HG03469 (cell line): ENCODE data around the gene IGFBP7.

ENCODE experiments used
- ATAC-seq: cut with Tn5 transposase; IDR thresholded peaks from one replicate; pipeline ENCODE4 v1.9.1; 2021; ENCODE audit warnings: mild to moderate bottlenecking, moderate library complexity, moderate number of reproducible peaks; ENCODE audit not compliant: unreplicated experiment

Gene IGFBP7

DNA sequence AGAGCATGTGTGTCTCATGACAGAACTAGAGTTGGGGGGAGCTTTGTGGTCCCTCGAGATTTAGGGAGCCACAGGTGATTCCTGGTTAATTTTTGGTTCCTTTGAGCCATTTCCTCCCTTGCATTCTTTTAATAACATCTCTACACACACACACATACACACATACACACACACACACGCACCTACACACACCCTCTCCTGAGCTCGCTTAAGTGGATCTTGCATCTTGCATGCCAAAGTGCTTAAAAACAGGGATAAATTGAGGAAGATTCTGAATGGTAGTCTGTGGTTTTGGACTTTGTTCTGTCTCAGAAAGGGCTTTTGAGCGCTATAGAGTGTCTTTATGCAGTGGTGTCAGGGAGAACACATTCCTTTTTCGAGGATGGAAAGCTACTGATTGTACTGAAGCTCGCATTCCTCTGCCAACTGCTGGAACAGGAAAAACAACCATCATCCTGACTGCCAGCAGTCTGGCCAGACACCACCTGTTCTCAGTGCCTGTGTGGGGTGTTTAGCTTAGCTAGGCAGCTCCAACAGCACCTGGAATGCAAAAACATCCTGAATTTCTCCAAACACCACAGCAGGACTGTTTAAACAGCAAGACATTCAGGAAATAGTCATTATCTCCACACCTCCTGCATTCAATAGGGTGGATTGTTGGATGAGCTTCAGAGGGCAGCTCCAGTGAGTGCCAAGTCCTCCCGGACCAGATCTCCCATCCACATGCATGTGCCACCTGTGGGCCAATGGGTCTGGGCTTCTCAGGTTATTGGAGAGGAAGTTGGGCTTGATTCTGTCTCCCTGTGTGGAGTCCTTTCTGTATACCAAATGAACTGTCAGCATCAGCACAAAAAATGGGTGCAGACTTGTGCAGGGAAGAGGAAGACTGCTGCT, 21.9 kb upstream of the IGFBP7 start:
- no peak for ATAC-seq

DNA sequence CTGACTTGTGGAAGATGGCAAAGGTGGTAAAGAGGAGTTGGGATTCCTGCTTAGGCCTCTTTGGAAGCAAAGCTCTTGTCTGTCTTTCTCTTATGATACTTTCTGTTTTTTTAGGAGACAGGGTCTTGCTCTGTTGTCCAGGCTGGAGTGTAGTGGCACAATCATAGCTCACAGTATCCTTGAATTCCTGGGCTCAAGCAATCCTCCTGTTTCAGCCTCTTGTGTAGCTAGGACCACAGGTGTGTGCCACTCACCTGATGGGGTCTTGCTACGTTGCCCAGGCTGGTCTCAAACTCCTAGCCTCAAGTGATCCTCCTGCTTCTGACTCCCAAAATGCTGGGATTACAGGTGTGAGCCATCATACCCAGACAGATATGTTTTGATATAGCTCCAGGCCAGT, 19.3 kb upstream of the IGFBP7 start:
- ATAC-seq, result no peak

DNA sequence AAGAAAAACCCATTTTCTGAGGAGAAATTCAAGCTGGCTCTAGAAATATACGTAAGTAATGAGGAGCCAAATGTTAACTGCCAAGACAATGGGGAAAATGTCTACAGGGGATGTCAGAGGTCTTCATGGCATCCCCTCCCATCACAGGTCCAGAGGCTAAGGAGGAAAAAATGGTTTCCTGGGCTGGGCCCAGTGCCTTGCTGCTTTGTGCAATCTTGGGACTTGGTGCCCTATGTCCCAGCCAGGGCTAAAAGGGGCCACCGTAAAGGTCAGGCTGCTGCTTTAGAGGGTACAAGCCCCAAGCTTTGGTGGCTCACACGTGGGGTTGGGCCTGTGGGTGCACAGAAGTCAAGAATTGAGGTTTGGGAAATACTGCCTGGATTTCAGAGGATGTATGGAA, 17.2 kb upstream of the IGFBP7 start:
- no peak for ATAC-seq

- no peak for ATAC-seq
Observed at GRCh38 chr4:57125996-57126395, 15.8 kb upstream of the IGFBP7 start.

DNA sequence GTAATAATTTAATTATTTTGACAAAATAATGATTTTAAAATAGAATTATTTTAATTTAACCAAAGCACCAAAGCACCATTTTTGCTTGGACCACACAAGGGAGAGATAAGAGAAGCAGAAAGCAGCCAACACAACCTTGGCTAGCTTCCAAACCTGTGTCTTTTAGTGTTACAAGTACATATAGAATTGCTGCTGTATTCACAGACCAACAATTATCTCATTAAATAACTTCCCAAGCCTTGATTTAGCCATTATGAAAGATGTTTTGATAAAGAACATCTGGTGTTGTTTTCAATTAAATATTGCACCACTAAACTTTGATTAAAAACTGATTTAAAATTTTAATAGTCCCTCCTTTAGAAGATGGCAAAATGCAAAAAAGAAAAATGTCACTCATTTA, 14.0 kb upstream of the IGFBP7 start:
- no peak for ATAC-seq

GRCh38 chr4:57122959-57123358, 12.8 kb upstream of the IGFBP7 start:
- no peak for ATAC-seq

- ATAC-seq, result no peak
Observed at GRCh38 chr4:57119054-57119651, 9.0 kb upstream of the IGFBP7 start.

DNA sequence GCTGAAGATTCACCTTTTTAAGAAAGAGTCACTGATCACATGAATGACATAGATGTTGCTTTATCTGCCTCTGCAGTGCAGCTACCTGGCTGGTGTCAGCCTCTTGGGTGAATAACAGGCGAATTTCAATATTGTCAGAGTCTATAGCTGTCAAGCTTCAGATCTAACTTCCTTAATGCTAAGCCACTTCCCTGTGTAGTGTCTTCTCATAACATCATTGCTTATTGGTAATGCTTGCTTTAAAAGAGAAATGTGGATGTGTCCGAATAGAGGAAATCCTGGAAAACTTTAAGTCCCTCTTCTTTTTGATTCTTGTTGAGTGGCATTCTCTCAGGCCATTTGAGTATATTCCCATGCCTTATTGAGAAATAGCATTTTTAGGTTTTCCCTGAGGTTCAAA, 7.3 kb upstream of the IGFBP7 start:
- no peak for ATAC-seq

DNA sequence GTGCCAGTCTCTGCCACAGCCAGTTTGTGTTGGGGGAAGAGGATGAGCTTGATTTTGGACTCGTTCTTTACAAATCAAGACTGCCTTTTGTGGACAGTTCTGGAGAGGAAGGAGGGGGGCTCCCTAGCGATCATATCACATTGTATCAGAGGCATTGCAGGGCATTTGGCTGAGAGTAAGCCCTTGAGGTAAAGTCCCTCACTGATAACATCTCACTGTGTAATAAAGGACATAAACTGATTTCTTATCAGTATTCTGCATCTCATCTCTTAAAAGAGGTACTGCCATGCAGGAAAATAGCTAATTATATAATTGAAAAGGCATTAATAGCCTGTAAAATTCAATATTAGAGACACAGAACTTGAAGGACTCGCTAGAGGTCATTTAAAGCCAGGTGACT, 6.1 kb upstream of the IGFBP7 start:
- ATAC-seq, result no peak

- ATAC-seq, result no peak
Observed at GRCh38 chr4:57114973-57115372, 4.8 kb upstream of the IGFBP7 start.

DNA sequence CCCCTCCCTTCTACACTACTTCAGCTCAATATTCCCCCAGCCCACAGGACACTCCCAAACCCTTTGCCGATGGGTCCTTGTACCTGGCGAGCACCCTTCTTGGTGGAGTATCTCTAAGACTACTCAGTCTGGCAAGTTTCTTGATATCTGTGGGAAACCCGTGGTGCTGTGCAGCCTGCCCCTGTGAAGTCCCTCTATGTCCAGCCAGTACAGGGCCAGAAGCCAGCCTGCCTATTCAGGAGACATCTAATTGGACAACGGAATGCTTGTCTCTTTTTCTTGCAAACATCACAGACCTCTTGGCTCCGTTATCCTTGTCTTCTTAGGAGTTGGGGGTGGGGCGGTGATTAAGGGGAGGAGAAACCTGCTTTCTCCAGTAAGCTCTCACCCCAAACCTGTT, 3.7 kb upstream of the IGFBP7 start:
- no peak for ATAC-seq

DNA sequence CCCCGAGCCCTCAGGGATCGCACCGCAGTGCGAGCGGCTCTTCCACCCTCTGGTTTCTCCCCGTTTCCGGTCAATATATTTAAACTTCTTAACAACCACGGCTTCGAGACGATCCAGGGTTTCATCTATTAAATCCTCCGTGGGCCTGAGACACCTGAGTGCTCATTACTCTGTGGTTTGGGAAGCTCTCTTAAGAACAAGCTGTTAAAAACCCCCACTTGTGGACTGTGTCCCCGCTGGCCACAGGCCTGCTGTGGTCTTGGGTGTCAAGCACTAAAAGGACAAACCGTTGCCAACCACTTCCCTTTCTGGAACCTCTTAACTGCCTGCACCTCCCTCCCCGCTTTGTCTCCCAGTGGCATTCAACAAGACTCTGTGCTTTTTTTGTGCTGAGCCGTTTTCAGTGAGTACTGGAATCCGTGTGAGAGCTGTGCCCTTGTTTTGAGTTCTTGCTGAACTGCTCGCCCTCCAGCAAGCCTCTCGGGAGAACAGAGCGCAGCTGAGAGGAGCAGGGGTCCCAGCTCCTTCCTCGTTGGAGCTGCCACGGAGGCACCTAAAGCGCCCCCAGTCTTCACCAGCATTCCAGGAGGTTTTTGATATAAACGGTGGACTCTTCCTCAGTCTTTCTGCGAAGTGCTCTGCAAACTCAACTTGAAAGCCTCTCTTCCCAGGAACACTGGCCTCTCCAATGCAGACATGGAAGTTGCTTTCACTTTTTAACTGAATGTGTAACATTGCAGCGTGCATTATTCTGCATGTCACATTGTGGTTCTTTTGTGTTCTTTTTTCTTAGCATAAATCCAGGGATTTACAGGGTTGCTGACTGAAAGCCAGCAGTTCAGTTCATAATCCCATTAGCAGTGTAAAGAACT, 691 bp upstream of the IGFBP7 start:
- peak; percentile 43 for ATAC-seq

GRCh38 chr4:57109411-57109846, 756 bp downstream of the IGFBP7 start:
- ATAC-seq, result no peak

GRCh38 chr4:57106181-57106580, 4.0 kb downstream of the IGFBP7 start:
- no peak for ATAC-seq

GRCh38 chr4:57104706-57105560, 5.3 kb downstream of the IGFBP7 start:
- ATAC-seq, result no peak

- no peak for ATAC-seq
Observed at GRCh38 chr4:57103051-57103450, 7.1 kb downstream of the IGFBP7 start.

GRCh38 chr4:57102050-57102624, 8.0 kb downstream of the IGFBP7 start:
- no peak for ATAC-seq

DNA sequence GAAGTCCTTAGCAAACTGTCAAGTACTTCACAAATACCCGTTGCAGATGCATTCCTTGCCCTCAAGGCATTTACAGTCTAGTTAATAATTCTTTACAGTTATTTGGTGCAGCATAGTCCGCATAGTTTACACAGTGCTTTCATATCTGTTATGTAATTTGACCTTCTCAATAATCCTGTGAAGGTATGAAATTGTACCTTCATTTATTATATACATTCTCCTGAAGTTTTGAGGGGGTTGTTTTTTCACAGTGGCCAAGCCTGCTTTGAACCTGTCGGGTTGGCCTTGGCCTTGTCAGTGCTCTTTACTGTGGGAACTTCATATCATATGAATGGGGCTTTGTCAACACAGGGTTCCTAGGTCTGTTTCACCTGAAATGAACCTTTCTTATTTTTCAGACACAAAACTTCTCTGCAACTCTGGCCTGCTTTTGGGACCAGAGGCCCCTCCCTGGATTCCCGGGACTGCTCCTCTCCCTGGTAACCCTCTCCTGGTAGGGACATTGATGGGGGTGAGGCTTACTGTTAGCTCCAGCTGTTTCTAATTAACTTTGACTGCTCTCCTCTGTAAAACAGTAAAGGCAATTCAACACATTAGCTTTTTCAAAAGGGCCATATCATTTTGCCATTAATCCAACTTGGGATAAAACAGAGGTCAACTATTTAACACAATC, 9.1 kb downstream of the IGFBP7 start:
- ATAC-seq, result no peak

- ATAC-seq, result no peak
Observed at GRCh38 chr4:57099363-57099762, 10.8 kb downstream of the IGFBP7 start.

GRCh38 chr4:57098941-57099340, 11.2 kb downstream of the IGFBP7 start:
- ATAC-seq, result no peak
